MM.1S (cell line): ENCODE data around the gene GSAP.

Experiments
- DNase-seq: peaks from one replicate; pipeline ENCODE4 v3.0.0-alpha.2; 2015
- H2AFZ ChIP-seq: fragments of 300-600 bp; sonication (generic); 2 replicates; pipeline ENCODE4 v1.6.0; 2016; ENCODE audit warnings: antibody characterized with exemption, low read length
- H3F3A ChIP-seq: fragments of 300-600 bp; sonication (generic); 2 replicates; pipeline ENCODE4 v1.6.1; 2016; ENCODE audit warnings: mild to moderate bottlenecking, antibody characterized with exemption, low read length, moderate library complexity, mixed read lengths; ENCODE audit not compliant: insufficient read depth
- H3K27ac ChIP-seq: fragments of 300-600 bp; sonication (generic); 2 replicates; pipeline ENCODE4 v1.5.1; 2016; ENCODE audit warnings: mild to moderate bottlenecking, low read length
- H3K27me3 ChIP-seq: fragments of 300-600 bp; sonication (generic); replicated peaks from 2 replicates; pipeline ENCODE4 v1.6.0; 2016; ENCODE audit warnings: low read length; ENCODE audit not compliant: insufficient read depth
- H3K36me3 ChIP-seq: fragments of 300-600 bp; sonication (generic); replicated peaks from 2 replicates; pipeline ENCODE4 v1.6.1; 2016; ENCODE audit warnings: mild to moderate bottlenecking, low read length, mixed read lengths; ENCODE audit not compliant: insufficient read depth
- H3K4me1 ChIP-seq: fragments of 300-600 bp; sonication (generic); 2 replicates; pipeline ENCODE4 v1.6.1; 2016; ENCODE audit warnings: low read length, mixed read lengths
- H3K4me2 ChIP-seq: fragments of 300-600 bp; sonication (generic); 2 replicates; pipeline ENCODE4 v1.6.0; 2016; ENCODE audit warnings: low read depth, low read length
- H3K4me3 ChIP-seq: fragments of 300-600 bp; sonication (generic); 2 replicates; pipeline ENCODE4 v1.5.1; 2016; ENCODE audit warnings: low read length, mixed read lengths
- H3K79me2 ChIP-seq: fragments of 300-600 bp; sonication (generic); 2 replicates; pipeline ENCODE4 v1.6.1; 2016; ENCODE audit warnings: mixed run types, low read length, mixed read lengths
- H3K9ac ChIP-seq: fragments of 300-600 bp; sonication (generic); 2 replicates; pipeline ENCODE4 v1.6.1; 2016; ENCODE audit warnings: low read length, mixed read lengths
- H3K9me2 ChIP-seq: fragments of 300-600 bp; sonication (generic); replicated peaks from 2 replicates; pipeline ENCODE4 v1.6.1; 2016; ENCODE audit warnings: mild to moderate bottlenecking, low read length, mixed read lengths; ENCODE audit not compliant: insufficient read depth
- H3K9me3 ChIP-seq: fragments of 300-600 bp; sonication (generic); replicated peaks from 2 replicates; pipeline ENCODE4 v1.6.1; 2016; ENCODE audit warnings: mild to moderate bottlenecking, low read length, mixed read lengths; ENCODE audit not compliant: insufficient read depth
- H4K20me1 ChIP-seq: fragments of 300-600 bp; sonication (generic); 2 replicates; pipeline ENCODE4 v1.6.1; 2016; ENCODE audit warnings: mild to moderate bottlenecking, low read length, moderate library complexity, mixed read lengths; ENCODE audit not compliant: insufficient read depth
- EZH2 ChIP-seq: fragments of 300-600 bp; sonication (generic); optimal IDR thresholded peaks from 2 replicates; pipeline ENCODE3; 2017; ENCODE audit warnings: low read depth, mild to moderate bottlenecking, antibody characterized with exemption, low read length, mixed read lengths
- EZH2phosphoT487 ChIP-seq: fragments of 300-600 bp; sonication (generic); IDR thresholded peaks from 2 replicates; pipeline ENCODE4 v1.6.1; 2018; ENCODE audit warnings: antibody characterized with exemption, low read length
- TF ChIP-seq, protein P1 (sequence below): fragments of 300-600 bp; sonication (generic); IDR thresholded peaks from 2 replicates; pipeline ENCODE4 v1.5.1; 2016; ENCODE audit warnings: antibody characterized with exemption, low read length, mixed read lengths

The GSAP gene

DNA sequence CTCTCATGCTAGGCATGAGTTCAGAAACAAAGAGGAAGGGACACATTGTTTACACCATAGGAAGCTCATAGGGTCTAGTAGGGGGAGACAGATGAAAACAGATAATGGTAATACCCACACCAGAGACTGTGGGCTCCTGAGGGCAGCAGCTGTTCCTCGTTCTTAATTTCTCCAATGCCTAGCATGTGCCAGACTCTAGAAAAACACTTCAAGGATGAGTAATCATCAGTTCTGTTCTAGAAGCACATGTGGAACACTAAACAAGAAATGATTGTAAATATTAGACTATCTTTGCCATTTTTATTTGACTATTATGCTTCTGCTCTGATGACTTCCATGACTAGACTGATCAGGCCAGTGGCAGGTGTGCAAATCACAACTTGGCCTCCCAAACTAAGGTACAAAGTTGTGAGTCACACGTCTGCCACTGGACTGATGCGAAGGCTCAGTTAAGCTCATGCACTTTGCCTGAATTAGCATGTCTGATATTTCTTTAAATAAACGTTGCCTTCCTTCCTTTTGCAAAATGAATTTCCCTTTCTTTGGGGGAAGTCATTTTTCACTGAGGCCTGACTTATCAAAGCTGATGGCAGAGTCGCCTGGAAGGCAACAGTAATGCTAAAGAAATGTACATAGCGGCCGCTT, 127.4 kb downstream of the GSAP start:
- Histone ChIP-seq H3K4me1 (no peaks in the 10 kb centered on the region), H3K27ac (no peak overlapping the region), H2AFZ (no peak overlapping the region), H3K9me2 (no peaks in the 10 kb centered on the region), H3K4me2 (no peak overlapping the region), H3K4me3 (no peak overlapping the region), H3F3A (no peaks in the 10 kb centered on the region), H3K79me2 (no peaks in the 10 kb centered on the region), H3K9me3 (no peaks in the 10 kb centered on the region), H3K36me3 (no peaks in the 10 kb centered on the region), H4K20me1 (no peaks in the 10 kb centered on the region), H3K27me3 (no peaks in the 10 kb centered on the region), H3K9ac (no peak overlapping the region)
- TF ChIP-seq EZH2phosphoT487: no peak
- TF ChIP-seq EZH2: no peak
- TF ChIP-seq, protein P1, sequence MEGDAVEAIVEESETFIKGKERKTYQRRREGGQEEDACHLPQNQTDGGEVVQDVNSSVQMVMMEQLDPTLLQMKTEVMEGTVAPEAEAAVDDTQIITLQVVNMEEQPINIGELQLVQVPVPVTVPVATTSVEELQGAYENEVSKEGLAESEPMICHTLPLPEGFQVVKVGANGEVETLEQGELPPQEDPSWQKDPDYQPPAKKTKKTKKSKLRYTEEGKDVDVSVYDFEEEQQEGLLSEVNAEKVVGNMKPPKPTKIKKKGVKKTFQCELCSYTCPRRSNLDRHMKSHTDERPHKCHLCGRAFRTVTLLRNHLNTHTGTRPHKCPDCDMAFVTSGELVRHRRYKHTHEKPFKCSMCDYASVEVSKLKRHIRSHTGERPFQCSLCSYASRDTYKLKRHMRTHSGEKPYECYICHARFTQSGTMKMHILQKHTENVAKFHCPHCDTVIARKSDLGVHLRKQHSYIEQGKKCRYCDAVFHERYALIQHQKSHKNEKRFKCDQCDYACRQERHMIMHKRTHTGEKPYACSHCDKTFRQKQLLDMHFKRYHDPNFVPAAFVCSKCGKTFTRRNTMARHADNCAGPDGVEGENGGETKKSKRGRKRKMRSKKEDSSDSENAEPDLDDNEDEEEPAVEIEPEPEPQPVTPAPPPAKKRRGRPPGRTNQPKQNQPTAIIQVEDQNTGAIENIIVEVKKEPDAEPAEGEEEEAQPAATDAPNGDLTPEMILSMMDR: no peak
- DNase-seq: no peak

DNA sequence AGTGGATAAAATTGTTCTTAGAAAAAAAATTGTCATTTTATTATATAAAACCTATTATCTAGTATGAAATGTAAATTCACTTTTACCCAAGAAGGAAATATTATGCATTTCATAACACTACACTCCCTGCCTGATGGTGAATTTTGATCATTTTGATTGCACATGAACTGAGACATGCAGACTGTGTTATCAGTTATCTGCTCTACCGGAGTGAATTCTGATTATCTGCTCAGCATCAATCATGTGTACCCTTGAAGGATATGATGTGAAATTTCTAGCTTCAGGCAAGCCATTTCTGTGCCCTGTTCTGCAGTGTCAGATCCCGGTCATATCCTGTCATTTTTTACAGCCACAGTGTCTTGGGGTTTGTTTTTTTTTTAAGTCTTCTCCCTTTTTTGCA, 131.5 kb downstream of the GSAP start:
- Histone ChIP-seq H3F3A (no peaks in the 10 kb centered on the region), H3K9ac (no peak overlapping the region), H2AFZ (no peak overlapping the region), H3K4me2 (no peak overlapping the region), H3K9me3 (no peaks in the 10 kb centered on the region), H3K36me3 (no peaks in the 10 kb centered on the region), H3K27ac (no peak overlapping the region), H3K79me2 (no peaks in the 10 kb centered on the region), H3K4me3 (no peak overlapping the region), H3K4me1 (no peaks in the 10 kb centered on the region), H3K27me3 (no peaks in the 10 kb centered on the region), H4K20me1 (no peaks in the 10 kb centered on the region), H3K9me2 (no peaks in the 10 kb centered on the region)
- TF ChIP-seq, protein P1: no peak
- TF ChIP-seq EZH2phosphoT487: no peak
- TF ChIP-seq EZH2: no peak
- DNase-seq: no peak

DNA sequence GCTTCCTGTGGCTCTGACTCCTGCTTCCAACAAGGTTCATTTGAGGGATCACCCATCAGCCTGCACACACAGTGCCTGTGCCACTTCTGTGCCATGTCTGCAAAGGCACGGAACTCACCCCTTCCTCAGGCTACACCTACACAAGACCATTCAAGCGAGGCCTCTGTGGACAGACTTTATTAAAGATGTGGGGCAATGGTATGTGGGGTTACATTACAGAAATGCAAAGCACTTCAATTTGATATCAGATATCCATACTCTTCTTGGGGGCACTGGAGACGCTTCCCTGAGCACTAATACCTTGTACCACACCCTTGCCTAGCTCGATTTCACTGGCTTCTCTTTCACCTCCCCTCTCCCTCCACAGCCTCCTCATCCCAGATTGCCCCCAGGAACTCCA, 132.1 kb downstream of the GSAP start:
- no peaks in the 10 kb centered on the region for H3K36me3 ChIP-seq
- no peaks in the 10 kb centered on the region for H3K9me3 ChIP-seq
- DNase-seq: no peak
- no peaks in the 10 kb centered on the region for H3K9me2 ChIP-seq
- H3K4me3 ChIP-seq: no peak overlapping the region
- no peak overlapping the region for H2AFZ ChIP-seq
- no peaks in the 10 kb centered on the region for H3K79me2 ChIP-seq
- H4K20me1 ChIP-seq: no peaks in the 10 kb centered on the region
- no peaks in the 10 kb centered on the region for H3K27me3 ChIP-seq
- no peak overlapping the region for H3K27ac ChIP-seq
- H3K4me2 ChIP-seq: no peak overlapping the region
- H3K9ac ChIP-seq: no peak overlapping the region
- H3K4me1 ChIP-seq: no peaks in the 10 kb centered on the region
- no peaks in the 10 kb centered on the region for H3F3A ChIP-seq
- TF ChIP-seq EZH2phosphoT487 (no peak), EZH2 (no peak)
- TF ChIP-seq, protein P1: no peak
